ENCODE data around the gene JADE2.

The JADE2 gene

GRCh38 chr5:134517553-134517952 is 7.9 kb upstream of the JADE2 start:
- TF ChIP-seq GATA3 (IDR thresholded peaks at IDR 0.05; ENCODE audit: low read depth, low read length) (no peak), GATA2 (IDR thresholded peaks at IDR 0.05; ENCODE audit: low read depth, low read length) (no peak)

- TF ChIP-seq GATA2 (IDR thresholded peaks at IDR 0.05; ENCODE audit: low read depth, low read length) (no peak), GATA3 (IDR thresholded peaks at IDR 0.05; ENCODE audit: low read depth, low read length) (no peak)
Observed at GRCh38 chr5:134519989-134520388, 5.5 kb upstream of the JADE2 start.

- TF ChIP-seq GATA3 (IDR thresholded peaks at IDR 0.05; ENCODE audit: low read depth, low read length) (no peak), GATA2 (IDR thresholded peaks at IDR 0.05; ENCODE audit: low read depth, low read length) (no peak)
Observed at GRCh38 chr5:134521841-134522240, 3.6 kb upstream of the JADE2 start.

- TF ChIP-seq GATA2 (IDR thresholded peaks at IDR 0.05; ENCODE audit: low read depth, low read length), result no peak
- no peak for TF ChIP-seq GATA3 (IDR thresholded peaks at IDR 0.05; ENCODE audit: low read depth, low read length)
Observed at GRCh38 chr5:134523543-134524271, 1.8 kb upstream of the JADE2 start.

GRCh38 chr5:134524272-134524825 is 1.1 kb upstream of the JADE2 start:
- TF ChIP-seq GATA3 (IDR thresholded peaks at IDR 0.05; ENCODE audit: low read depth, low read length), result no peak

GRCh38 chr5:134525683-134526482 is 413 bp downstream of the JADE2 start:
- TF ChIP-seq GATA2 (IDR thresholded peaks at IDR 0.05; ENCODE audit: low read depth, low read length), result no peak
- no peak for TF ChIP-seq GATA3 (IDR thresholded peaks at IDR 0.05; ENCODE audit: low read depth, low read length)

GRCh38 chr5:134526483-134527155 is 1.1 kb downstream of the JADE2 start:
- TF ChIP-seq GATA2 (IDR thresholded peaks at IDR 0.05; ENCODE audit: low read depth, low read length), result no peak
- no peak for TF ChIP-seq GATA3 (IDR thresholded peaks at IDR 0.05; ENCODE audit: low read depth, low read length)

- TF ChIP-seq GATA2 (IDR thresholded peaks at IDR 0.05; ENCODE audit: low read depth, low read length), result no peak
- no peak for TF ChIP-seq GATA3 (IDR thresholded peaks at IDR 0.05; ENCODE audit: low read depth, low read length)
Observed at GRCh38 chr5:134527156-134527960, 1.9 kb downstream of the JADE2 start.

- no peak for TF ChIP-seq GATA3 (IDR thresholded peaks at IDR 0.05; ENCODE audit: low read depth, low read length)
- no peak for TF ChIP-seq GATA2 (IDR thresholded peaks at IDR 0.05; ENCODE audit: low read depth, low read length)
Observed at GRCh38 chr5:134527961-134528424, 2.5 kb downstream of the JADE2 start.

- TF ChIP-seq GATA2 (IDR thresholded peaks at IDR 0.05; ENCODE audit: low read depth, low read length), result no peak
- TF ChIP-seq GATA3 (IDR thresholded peaks at IDR 0.05; ENCODE audit: low read depth, low read length), result no peak
Observed at GRCh38 chr5:134528556-134528955, 3.1 kb downstream of the JADE2 start.

- TF ChIP-seq GATA3 (IDR thresholded peaks at IDR 0.05; ENCODE audit: low read depth, low read length) (no peak), GATA2 (IDR thresholded peaks at IDR 0.05; ENCODE audit: low read depth, low read length) (no peak)
Observed at GRCh38 chr5:134529460-134529859, 4.0 kb downstream of the JADE2 start.

- no peak for TF ChIP-seq GATA3 (IDR thresholded peaks at IDR 0.05; ENCODE audit: low read depth, low read length)
Observed at GRCh38 chr5:134530301-134531077, 5.0 kb downstream of the JADE2 start.
